ENCODE measurements around the gene CDK3.
"Not testable (repeated sequence)": the region's sequence is repeated elsewhere in the genome, so short reads cannot be mapped to it uniquely, and the experiment has no call there.

The CDK3 gene

DNA sequence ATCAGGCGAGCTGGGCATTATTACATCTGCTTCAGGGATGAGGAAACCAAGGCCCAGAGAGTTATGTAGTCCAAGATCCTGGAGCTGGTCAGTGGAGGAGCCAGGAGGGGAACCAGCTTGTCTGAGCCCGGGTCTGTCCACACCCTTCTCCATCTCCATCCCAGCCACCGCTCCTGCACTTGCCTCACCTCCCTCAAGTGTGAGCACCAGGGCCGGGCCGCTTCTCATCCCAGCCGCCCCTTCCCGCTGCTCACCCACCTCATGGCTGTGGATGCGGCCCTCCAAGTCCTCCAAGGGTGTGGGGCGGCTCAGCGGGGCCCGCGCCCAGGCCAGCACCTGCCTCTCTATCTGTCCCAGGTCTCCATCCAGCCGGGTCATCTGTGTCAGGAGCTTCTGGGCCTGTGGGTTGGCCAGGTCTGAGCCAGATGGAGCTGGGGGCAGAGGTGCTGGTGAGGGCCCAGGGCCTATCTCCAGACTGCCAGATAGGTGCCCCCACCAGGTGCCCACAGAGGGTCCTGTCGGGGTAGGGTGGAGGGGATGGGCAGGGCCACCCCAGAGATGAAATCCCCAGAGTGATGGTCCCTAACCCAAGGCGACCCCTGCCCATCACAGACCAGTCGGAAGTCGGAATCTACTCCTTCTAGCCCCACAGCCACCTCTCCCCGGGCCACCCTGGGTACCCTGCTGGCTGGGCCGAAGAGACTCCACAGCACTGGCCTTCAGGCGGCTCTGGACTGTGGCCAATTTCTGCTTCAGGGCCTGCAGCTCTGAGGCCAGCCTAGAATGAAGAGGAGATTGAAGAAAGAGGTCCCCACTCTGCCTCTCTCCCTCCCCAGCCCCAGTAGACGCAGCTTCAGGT is 17.1 kb downstream of the CDK3 start:
- DNase-seq: no peak

GRCh38 chr17:76018340-76018680 is 17.7 kb downstream of the CDK3 start:
- no peak for DNase-seq

DNA sequence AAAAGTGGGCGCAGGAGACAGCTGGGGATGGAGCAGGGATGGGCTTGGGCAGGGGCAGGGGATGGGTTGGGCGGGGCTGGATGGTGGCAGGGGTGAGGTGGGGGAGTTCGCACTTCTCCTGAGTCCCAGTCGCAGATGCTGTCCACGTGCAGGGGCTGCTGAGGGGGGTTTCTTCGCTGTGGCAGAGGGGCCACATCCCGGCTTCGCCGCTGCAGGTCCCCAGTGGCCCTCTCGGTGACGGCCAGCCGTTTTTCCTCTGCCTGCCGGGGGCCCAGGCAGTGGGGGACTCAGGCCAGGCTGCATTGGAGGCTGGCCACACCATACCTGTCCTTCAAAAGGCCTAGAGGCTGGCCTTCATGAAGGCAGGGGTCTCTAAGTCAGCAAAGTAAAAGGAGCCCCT is 18.1 kb downstream of the CDK3 start:
- no peak for DNase-seq

- no peak for DNase-seq
Measured at GRCh38 chr17:76019833-76020467, 19.3 kb downstream of the CDK3 start.

- no peak for DNase-seq
Measured at GRCh38 chr17:76022285-76022684, 21.6 kb downstream of the CDK3 start.

GRCh38 chr17:76022973-76023899 is 22.6 kb downstream of the CDK3 start:
- DNase-seq: no peak

GRCh38 chr17:76023900-76024237 is 23.2 kb downstream of the CDK3 start:
- no peak for DNase-seq

- no peak for DNase-seq
Measured at GRCh38 chr17:76024353-76024752, 23.7 kb downstream of the CDK3 start.

- DNase-seq: no peak
Measured at GRCh38 chr17:76025294-76025693, 24.6 kb downstream of the CDK3 start.

DNA sequence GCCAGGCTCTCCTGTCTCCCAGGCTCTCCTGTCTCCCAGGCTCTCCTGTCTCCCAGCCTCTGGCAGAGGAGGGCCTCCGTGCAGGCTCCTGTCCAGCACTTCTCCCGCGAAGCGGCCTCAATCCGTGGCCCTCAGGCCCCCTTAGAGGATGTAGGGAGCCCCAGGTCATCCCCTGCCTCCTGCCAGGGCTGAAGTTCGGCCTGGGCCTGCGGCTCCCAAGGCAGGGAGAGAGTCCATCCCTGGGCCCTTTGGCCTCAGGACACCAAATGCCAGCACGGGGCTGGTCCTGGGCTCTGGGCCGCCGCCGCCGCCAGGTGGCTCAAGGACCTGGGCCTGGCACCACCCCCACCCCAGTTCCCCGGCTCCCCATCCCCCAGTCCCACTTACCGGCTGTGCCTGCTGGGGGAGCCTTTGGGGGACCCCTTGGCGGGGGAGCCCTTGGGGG is 26.1 kb downstream of the CDK3 start:
- DNase-seq: no peak

DNA sequence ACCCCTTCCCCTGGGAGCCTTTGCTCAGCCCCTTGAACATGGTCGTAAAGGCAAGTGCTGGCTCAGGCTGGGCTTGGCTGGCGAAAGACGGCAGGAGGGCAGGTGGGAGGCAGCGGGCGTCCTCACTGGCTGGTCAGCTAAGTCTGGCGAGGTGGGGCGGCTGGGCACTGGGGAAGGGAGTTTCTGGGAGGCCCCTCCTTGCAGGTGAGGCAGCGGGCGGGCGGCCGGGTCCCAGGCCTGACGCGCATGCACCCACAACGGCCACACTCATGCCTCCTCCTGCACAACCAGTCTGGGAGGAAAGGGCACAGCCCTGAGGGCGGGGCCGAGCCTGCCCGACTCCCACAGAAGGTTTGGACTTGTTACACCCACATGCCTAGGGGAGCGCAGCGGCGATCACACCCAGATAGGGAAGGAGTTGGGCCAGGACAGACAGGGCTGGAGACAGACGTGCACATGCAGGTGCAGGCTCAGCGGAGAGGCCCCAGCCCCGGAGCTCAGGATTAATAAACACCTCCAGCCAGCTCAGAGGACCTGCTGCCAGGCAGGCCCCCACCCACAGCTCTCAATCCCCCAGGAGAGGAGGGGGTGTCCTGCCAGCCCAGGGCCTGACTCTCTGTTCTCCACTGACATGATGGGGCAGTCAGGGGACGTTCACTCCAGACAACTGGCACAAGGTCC is 26.6 kb downstream of the CDK3 start, which contains the start of gene EVPL:
Gene EVPL, minus strand, starts transcription at position 148 of the 681 bp plus-strand sequence. Its CDS starts 108 bp downstream, at position 40.
- DNase-seq: no peak

- DNase-seq: no peak
Measured at GRCh38 chr17:76032073-76032779, 31.6 kb downstream of the CDK3 start.

DNA sequence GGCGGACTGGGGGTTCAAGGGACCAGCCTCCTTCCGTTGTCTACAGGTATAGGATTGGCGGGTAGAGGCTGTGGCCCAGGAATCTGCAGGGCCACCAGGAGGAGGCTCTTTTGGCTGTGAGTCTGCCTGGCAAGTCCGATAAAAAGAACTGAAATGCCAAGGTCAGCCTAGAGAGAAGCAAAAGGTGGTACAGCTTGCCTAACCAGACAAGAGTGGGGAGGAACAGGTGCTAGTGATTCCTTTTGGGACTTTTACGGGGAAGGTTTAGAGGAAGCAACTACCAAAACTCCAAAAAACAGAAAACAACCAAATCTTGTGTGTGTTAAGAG is 32.1 kb downstream of the CDK3 start:
- DNase-seq: no peak

- no peak for DNase-seq
Measured at GRCh38 chr17:76033139-76033538, 32.5 kb downstream of the CDK3 start.

DNA sequence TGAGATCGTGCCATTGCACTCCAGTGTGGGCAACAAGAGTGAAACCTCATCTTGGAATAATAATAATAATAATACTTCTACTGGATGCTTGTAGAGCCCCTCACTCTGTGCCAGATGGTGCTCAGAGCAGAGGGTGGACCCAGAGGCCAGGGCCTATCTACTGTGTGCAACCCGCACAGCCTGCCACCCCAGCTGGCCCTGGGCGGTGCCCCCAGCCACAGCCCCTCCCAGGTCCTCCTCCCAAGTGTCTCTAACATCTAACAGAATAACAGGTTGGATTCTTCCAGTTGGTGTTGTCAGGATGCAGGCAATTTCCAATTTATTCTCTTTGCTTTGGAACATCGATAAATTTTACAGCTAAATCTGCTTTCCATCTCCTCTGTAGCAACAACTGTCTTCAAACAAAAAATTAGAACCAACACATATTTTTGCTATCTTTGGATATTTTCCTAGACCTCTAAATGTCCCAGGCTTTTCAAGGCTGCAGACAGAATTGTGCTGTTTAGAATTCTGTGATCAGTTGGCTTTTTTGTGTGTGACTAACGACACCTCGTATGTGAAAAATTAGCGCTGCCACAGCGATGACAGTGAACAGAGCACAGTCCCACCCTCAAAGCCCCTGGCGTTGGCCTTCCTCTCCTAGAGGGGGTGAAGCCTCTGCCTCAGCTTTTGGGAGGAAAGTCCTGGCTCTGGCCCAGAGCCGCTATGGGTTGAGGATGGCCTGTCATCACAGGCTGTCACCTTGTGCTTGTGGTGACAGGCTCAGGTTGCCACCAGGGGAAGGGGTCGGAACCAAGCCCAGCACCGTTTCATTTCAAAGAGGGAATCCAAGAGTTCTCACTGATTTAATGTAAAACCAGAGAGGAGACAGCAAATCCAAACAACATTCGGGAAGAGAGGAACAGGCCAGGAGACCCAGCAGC is 34.0 kb downstream of the CDK3 start:
- DNase-seq: no peak

GRCh38 chr17:76036497-76037261 is 36.0 kb downstream of the CDK3 start:
- no peak for DNase-seq

- no peak for DNase-seq
Measured at GRCh38 chr17:76038050-76038449, 37.4 kb downstream of the CDK3 start.

DNA sequence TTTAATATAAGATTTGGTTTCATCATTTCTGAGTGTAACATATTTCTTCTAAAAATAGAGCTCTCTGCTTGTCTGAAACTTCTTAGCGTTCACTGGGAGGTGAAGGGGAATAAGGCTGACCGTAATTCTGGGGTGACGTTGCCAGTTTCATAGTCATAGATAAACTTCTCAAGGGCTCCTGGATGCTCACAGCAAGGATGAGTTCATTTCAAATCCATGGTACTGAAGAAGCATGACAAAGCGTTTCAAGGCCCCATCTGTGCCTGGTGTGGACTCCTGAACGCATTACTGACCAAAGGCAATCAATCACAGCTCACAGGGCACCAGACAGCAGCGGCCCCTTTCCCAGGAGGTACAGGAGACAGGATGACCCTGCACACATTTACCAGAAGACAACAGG is 38.5 kb downstream of the CDK3 start:
- no peak for DNase-seq

DNA sequence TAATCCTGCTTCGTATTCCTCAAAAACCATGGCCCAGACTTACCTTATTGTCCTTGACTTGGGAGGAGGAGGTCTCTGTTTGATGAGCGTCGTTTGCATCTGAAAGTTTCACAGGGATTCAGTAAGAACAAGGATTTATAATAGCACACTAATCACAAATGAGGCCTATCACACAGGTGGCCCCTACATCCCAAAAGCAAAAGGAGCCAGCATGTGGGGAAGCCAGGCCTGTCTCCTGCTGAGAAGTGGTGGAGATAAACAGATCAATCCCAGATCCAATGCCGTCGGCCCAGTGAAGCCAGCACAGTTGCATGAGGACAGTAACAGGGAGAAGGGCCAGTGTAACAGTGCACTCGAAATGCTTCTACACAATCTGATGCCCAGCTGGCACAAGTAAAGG is 39.7 kb downstream of the CDK3 start:
- no peak for DNase-seq

GRCh38 chr17:76042868-76043267 is 42.2 kb downstream of the CDK3 start:
- not testable (repeated sequence) for DNase-seq

Measured in activated T-cell treated with anti-CD3 and anti-CD28 coated beads, Interleukin-2, amount 50 U/mL, for 48 hours (primary cell).